Activated T-helper 1 cell treated with anti-CD3 and anti-CD28 coated beads, Interleukin-2, amount 50 U/mL, for 16 hours (primary cell): ENCODE results near the gene PNPLA7.
"Not testable (repeated sequence)": the region's sequence is repeated elsewhere in the genome, so short reads cannot be mapped to it uniquely, and the experiment has no call there.

Experiments
- DNase-seq, 2 donors: peaks; one replicate each; pipeline ENCODE4 v3.0.0-alpha.2; 2020; ENCODE audit warnings: low read depth in 1 of 2, low spot score in 1 of 2

Gene PNPLA7

GRCh38 chr9:137550231-137550621 lies at the start of gene PNPLA7:
Gene PNPLA7 (minus strand): TSS chr9:137550402. CDS start chr9:137550197, 205 bp downstream.
- peak; percentile 26 for DNase-seq

GRCh38 chr9:137598943-137599342 lies 48.7 kb upstream of the PNPLA7 start:
- DNase-seq: no peak

- DNase-seq: not testable (repeated sequence)
Measured at GRCh38 chr9:137596577-137596976, 46.4 kb upstream of the PNPLA7 start.

GRCh38 chr9:137593176-137593575 lies 43.0 kb upstream of the PNPLA7 start:
- no peak for DNase-seq

- DNase-seq: no peak
Measured at GRCh38 chr9:137592767-137593166, 42.6 kb upstream of the PNPLA7 start.

- peak; percentile 79 to 89 for DNase-seq
Measured at GRCh38 chr9:137590469-137591383, 40.5 kb upstream of the PNPLA7 start, which contains the start of gene ZMYND19. Gene ZMYND19 (minus strand): TSS chr9:137590512. CDS start chr9:137590263, 249 bp downstream.

GRCh38 chr9:137590123-137590468 lies 39.9 kb upstream of the PNPLA7 start:
- no peak for DNase-seq

GRCh38 chr9:137589441-137590122 lies 39.4 kb upstream of the PNPLA7 start:
- no peak for DNase-seq

- DNase-seq: no peak
Measured at GRCh38 chr9:137588891-137589290, 38.7 kb upstream of the PNPLA7 start.

- no peak for DNase-seq
Measured at GRCh38 chr9:137588311-137588710, 38.1 kb upstream of the PNPLA7 start.

GRCh38 chr9:137586854-137587253 lies 36.7 kb upstream of the PNPLA7 start:
- no peak for DNase-seq

- DNase-seq: no peak
Measured at GRCh38 chr9:137583957-137584356, 33.8 kb upstream of the PNPLA7 start.

GRCh38 chr9:137583347-137583746 lies 33.1 kb upstream of the PNPLA7 start:
- no peak for DNase-seq

GRCh38 chr9:137582286-137582860 lies 32.2 kb upstream of the PNPLA7 start:
- DNase-seq: no peak

GRCh38 chr9:137581361-137582285 lies 31.4 kb upstream of the PNPLA7 start:
- DNase-seq: no peak

- no peak for DNase-seq
Measured at GRCh38 chr9:137580954-137581322, 30.7 kb upstream of the PNPLA7 start.

- no peak for DNase-seq
Measured at GRCh38 chr9:137580209-137580953, 30.2 kb upstream of the PNPLA7 start.

GRCh38 chr9:137579259-137579604 lies 29.0 kb upstream of the PNPLA7 start:
- no peak for DNase-seq

- DNase-seq: peak; percentile 94 to 95
Measured at GRCh38 chr9:137578518-137579258, 28.5 kb upstream of the PNPLA7 start, which contains the start of gene DPH7. Gene DPH7 (minus strand): TSS chr9:137578925. CDS start chr9:137578777, 148 bp downstream.
